HEK293 (cell line): ENCODE results near the gene ACOD1.

Experiments used
- CTCF ChIA-PET: fragments of 350-600 bp; formaldehyde crosslinking; extraction: SDS; loops from one replicate; lab custom pipeline; 2021; ENCODE audit warnings: antibody characterized with exemption; lab: Yijun Ruan, JAX
- POLR2A ChIA-PET: fragments of 300-600 bp; formaldehyde crosslinking; extraction: SDS; loops from one replicate; lab custom pipeline; 2020; ENCODE audit warnings: antibody characterized with exemption, inconsistent platforms; lab: Yijun Ruan, JAX
- H3K27ac ChIP-seq: fragments of 200-500 bp; sonication (Bioruptor generic); 2 replicates; pipeline ENCODE4 v1.5.1; 2014; ENCODE audit warnings: low read depth, low read length, control low read depth, inconsistent platforms; ENCODE audit errors: extremely low read depth
- H3K36me3 ChIP-seq, 2 experiments: fragments of 200-500 bp in 1 of 2; sonication (Bioruptor generic) in 1 of 2; 1 replicate in 1 of 2; 2 replicates in 1 of 2; pipeline ENCODE4 v1.5.1; 2014 to 2017; ENCODE audit warnings: inconsistent platforms in 2 of 2, low read length in 2 of 2; ENCODE audit not compliant: control insufficient read depth in 2 of 2, insufficient read depth in 1 of 2
- H3K4me1 ChIP-seq: fragments of 200-500 bp; sonication (Bioruptor generic); 2 replicates; pipeline ENCODE4 v1.5.1; 2014; ENCODE audit warnings: mild to moderate bottlenecking, low read length, inconsistent platforms; ENCODE audit not compliant: control insufficient read depth, insufficient read depth
- H3K4me3 ChIP-seq: 2 replicates; pipeline ENCODE4 v1.5.1; 2011; ENCODE audit warnings: low read depth, mild to moderate bottlenecking, control low read depth, low read length, moderate library complexity
- H3K9me3 ChIP-seq: fragments of 200-500 bp; sonication (Bioruptor generic); 2 replicates; pipeline ENCODE4 v1.5.1; 2014; ENCODE audit warnings: low read depth, low read length, inconsistent platforms; ENCODE audit not compliant: control insufficient read depth, insufficient read depth
- AEBP2 ChIP-seq: fragments of 450-650 bp; formaldehyde crosslinking; IDR thresholded peaks from 2 replicates; pipeline ENCODE4 v1.5.1; 2016; ENCODE audit warnings: missing biosample characterization, missing genetic modification characterization, borderline replicate concordance
- GFI1B ChIP-seq: fragments of 450-650 bp; formaldehyde crosslinking; IDR thresholded peaks from 2 replicates; pipeline ENCODE4 v1.5.1; 2016; ENCODE audit warnings: missing biosample characterization, missing genetic modification characterization
- KLF10 ChIP-seq: fragments of 450-650 bp; IDR thresholded peaks from 2 replicates; pipeline ENCODE4 v1.5.1; 2018; ENCODE audit warnings: missing biosample characterization, mild to moderate bottlenecking, missing genetic modification characterization
- KLF7 ChIP-seq: fragments of 450-650 bp; formaldehyde crosslinking; IDR thresholded peaks from 2 replicates; pipeline ENCODE4 v1.5.1; 2016; ENCODE audit warnings: missing biosample characterization, missing genetic modification characterization, borderline replicate concordance
- REPIN1 ChIP-seq: fragments of 450-650 bp; formaldehyde crosslinking; IDR thresholded peaks from 2 replicates; pipeline ENCODE4 v1.5.1; 2017; ENCODE audit warnings: missing biosample characterization, missing genetic modification characterization, low read depth
- REST ChIP-seq: fragments of 450-650 bp; formaldehyde crosslinking; IDR thresholded peaks from 2 replicates; pipeline ENCODE4 v1.5.1; 2016; ENCODE audit warnings: missing biosample characterization, missing genetic modification characterization
- SETDB1 ChIP-seq: IDR thresholded peaks from one replicate; pipeline ENCODE4 v1.6.1; 2017; ENCODE audit warnings: mild to moderate bottlenecking, low read length, moderate library complexity, mixed read lengths; ENCODE audit not compliant: insufficient read length
- SP3 ChIP-seq: fragments of 450-650 bp; formaldehyde crosslinking; IDR thresholded peaks from 2 replicates; pipeline ENCODE4 v1.5.1; 2016; ENCODE audit warnings: missing biosample characterization, missing genetic modification characterization
- ZNF146 ChIP-seq: fragments of 450-650 bp; formaldehyde crosslinking; IDR thresholded peaks from 2 replicates; pipeline ENCODE4 v1.5.1; 2016; ENCODE audit warnings: missing biosample characterization, missing genetic modification characterization
- ZNF157 ChIP-seq: fragments of 450-650 bp; formaldehyde crosslinking; IDR thresholded peaks from 2 replicates; pipeline ENCODE4 v1.5.1; 2016; ENCODE audit warnings: missing biosample characterization, missing genetic modification characterization
- ZNF16 ChIP-seq: fragments of 450-650 bp; formaldehyde crosslinking; IDR thresholded peaks from 2 replicates; pipeline ENCODE4 v1.5.1; 2016; ENCODE audit warnings: low read depth, missing biosample characterization, missing genetic modification characterization
- ZNF280C ChIP-seq: fragments of 450-650 bp; formaldehyde crosslinking; IDR thresholded peaks from 2 replicates; pipeline ENCODE4 v1.5.1; 2016; ENCODE audit warnings: missing biosample characterization, missing genetic modification characterization
- ZNF292 ChIP-seq: fragments of 450-650 bp; formaldehyde crosslinking; IDR thresholded peaks from 2 replicates; pipeline ENCODE4 v1.5.1; 2016; ENCODE audit warnings: low read depth, missing biosample characterization, missing genetic modification characterization, borderline replicate concordance
- ZNF37A ChIP-seq: fragments of 450-650 bp; IDR thresholded peaks from 2 replicates; pipeline ENCODE4 v1.5.1; 2018; ENCODE audit warnings: missing biosample characterization, missing genetic modification characterization
- ZNF449 ChIP-seq: fragments of 450-650 bp; formaldehyde crosslinking; IDR thresholded peaks from 2 replicates; pipeline ENCODE4 v1.5.1; 2017; ENCODE audit warnings: missing biosample characterization, mild to moderate bottlenecking, missing genetic modification characterization, moderate library complexity
- ZNF549 ChIP-seq: fragments of 450-650 bp; IDR thresholded peaks from 2 replicates; pipeline ENCODE4 v1.5.1; 2018; ENCODE audit warnings: missing biosample characterization, missing genetic modification characterization, mild to moderate bottlenecking, inconsistent platforms, moderate library complexity
- ZNF580 ChIP-seq: fragments of 450-650 bp; formaldehyde crosslinking; IDR thresholded peaks from 2 replicates; pipeline ENCODE4 v1.5.1; 2016; ENCODE audit warnings: missing biosample characterization, missing genetic modification characterization
- ZNF600 ChIP-seq: fragments of 450-650 bp; formaldehyde crosslinking; IDR thresholded peaks from 2 replicates; pipeline ENCODE4 v1.5.1; 2016; ENCODE audit warnings: missing biosample characterization, missing genetic modification characterization
- ZNF639 ChIP-seq: fragments of 450-650 bp; formaldehyde crosslinking; IDR thresholded peaks from 2 replicates; pipeline ENCODE4 v1.5.1; 2016; ENCODE audit warnings: missing biosample characterization, missing genetic modification characterization
- ZNF837 ChIP-seq: fragments of 450-650 bp; formaldehyde crosslinking; IDR thresholded peaks from 2 replicates; pipeline ENCODE4 v1.5.1; 2016; ENCODE audit warnings: missing biosample characterization, missing genetic modification characterization

The ACOD1 gene

GRCh38 chr13:76954538-76954937 lies 6.2 kb downstream of the ACOD1 start:
- H3K4me1 ChIP-seq, result no peaks in the 10 kb centered on the region
- TF ChIP-seq REST (tag by site-specific recombination) (peak; percentile 87), KLF7 (tag by site-specific recombination) (no peak), ZNF146 (tag by site-specific recombination) (no peak), ZNF549 (no peak)
- CTCF ChIA-PET, result no interaction called here
- H3K9me3 ChIP-seq, result no peaks in the 10 kb centered on the region
- H3K36me3 ChIP-seq, result no peaks in the 10 kb centered on the region
- POLR2A ChIA-PET, result no interaction called here
- no peak overlapping the region for H3K4me3 ChIP-seq
- no peak overlapping the region for H3K27ac ChIP-seq

- no peaks in the 10 kb centered on the region for H3K4me1 ChIP-seq
- CTCF ChIA-PET, result interaction anchor here (2.7 kb wide), 1 partner anchor 25 kb away, joined by 14 read pairs; no protein-coding TSS in a partner anchor
- POLR2A ChIA-PET, result no interaction called here
- no peaks in the 10 kb centered on the region for H3K9me3 ChIP-seq
- no peak for TF ChIP-seq ZNF280C
- TF ChIP-seq ZNF600 (tag by site-specific recombination), result no peak
- TF ChIP-seq ZNF639 (tag by site-specific recombination), result no peak
- no peak for TF ChIP-seq SP3 (tag by site-specific recombination)
- TF ChIP-seq ZNF580 (tag by site-specific recombination), result no peak
- TF ChIP-seq REPIN1 (tag by site-specific recombination), result no peak
- TF ChIP-seq ZNF292 (tag by site-specific recombination), result no peak
- no peak for TF ChIP-seq KLF10
- no peak for TF ChIP-seq SETDB1
- TF ChIP-seq ZNF16 (tag by site-specific recombination), result no peak
- no peak for TF ChIP-seq GFI1B (tag by site-specific recombination)
- TF ChIP-seq ZNF837 (tag by site-specific recombination), result no peak
- TF ChIP-seq ZNF37A (tag by site-specific recombination), result no peak
- TF ChIP-seq AEBP2, result no peak
- TF ChIP-seq ZNF157 (tag by site-specific recombination), result no peak
- TF ChIP-seq ZNF449, result no peak
- TF ChIP-seq ZNF146 (tag by site-specific recombination), result no peak
- no peak overlapping the region for H3K4me3 ChIP-seq
- no peak overlapping the region for H3K27ac ChIP-seq
- no peaks in the 10 kb centered on the region for H3K36me3 ChIP-seq
Measured at GRCh38 chr13:76955193-76955592, 6.9 kb downstream of the ACOD1 start.
